ENCODE results near the gene LYPD6B.

Gene LYPD6B

DNA sequence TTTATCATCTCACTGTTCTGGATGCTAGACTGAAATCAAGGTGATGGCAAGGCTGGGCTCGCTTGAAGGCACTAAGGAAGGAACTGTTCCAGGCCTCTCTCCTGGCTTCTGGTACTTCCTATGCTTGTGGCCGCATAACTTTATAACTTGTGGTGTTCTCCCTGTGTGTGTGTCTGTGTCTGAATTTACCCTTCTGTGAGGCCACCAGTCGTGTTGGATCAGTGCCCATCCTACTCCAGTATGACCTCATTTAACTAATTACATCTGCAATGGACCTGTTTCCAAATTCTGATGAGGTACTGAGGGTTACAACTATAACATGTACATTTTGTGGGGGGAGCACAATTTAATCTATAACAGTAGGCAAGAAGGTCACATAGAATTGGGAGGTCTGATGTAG is 41.6 kb downstream of the LYPD6B start:
- DNase-seq = no peak

DNA sequence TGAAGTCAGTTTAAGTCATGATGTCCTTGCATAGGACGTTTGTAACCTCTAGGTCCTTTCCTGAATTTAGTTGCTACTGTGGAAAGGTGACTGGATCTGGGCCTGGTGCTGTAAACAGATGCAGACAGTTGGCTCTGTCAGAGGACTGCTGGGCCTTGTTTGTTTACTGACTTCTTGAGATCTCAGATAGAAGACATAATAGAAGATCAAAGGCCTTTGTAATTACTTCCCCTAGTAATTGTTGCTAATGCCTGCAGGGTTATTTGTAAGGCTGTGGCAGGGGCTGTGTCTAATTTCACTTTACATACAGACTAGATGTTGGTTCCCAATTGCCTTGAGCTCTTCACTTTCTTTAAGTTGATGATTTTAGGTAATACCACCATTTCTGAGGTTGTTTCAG is 42.5 kb downstream of the LYPD6B start:
- DNase-seq = peak; percentile 18 to 64

DNA sequence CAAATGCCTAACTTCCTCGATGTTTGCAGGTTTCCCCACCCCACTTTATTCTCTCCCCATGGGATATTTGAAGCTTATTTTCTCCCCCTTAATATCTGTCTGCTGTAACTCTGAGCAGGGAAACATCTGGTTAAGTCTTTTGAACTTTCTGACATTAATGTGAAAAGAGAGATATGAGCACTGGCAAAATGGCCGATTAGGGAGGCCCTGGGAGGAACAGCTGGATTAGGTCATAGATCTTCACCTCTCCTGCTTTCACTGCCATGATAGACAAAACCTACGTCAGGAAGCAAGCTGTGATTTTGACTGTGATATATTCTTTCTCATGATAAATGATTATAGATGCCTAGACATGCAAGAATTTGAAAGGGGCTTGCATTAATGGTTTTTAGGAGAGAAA is 43.6 kb downstream of the LYPD6B start:
- DNase-seq = no peak

DNA sequence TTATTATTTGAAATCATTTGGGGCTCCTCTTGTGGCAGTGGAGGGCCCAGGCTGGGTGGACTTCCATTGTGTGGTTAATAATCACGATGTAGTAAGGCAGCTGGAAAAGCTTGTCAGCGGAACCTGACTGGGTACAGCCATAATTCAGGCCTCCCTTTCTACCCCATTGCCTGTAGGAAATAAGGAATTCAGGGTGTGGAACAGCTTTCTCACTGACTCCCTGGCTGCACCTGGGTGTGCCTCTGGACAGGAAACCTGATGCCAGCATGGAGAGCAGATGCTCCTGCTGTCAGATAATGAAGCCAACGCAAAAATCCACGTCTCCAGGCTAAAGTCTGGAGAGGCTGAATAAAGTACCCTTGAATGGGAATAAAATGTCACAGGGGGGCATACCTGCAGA is 44.2 kb downstream of the LYPD6B start:
- peak; percentile 16 to 61 for DNase-seq

DNA sequence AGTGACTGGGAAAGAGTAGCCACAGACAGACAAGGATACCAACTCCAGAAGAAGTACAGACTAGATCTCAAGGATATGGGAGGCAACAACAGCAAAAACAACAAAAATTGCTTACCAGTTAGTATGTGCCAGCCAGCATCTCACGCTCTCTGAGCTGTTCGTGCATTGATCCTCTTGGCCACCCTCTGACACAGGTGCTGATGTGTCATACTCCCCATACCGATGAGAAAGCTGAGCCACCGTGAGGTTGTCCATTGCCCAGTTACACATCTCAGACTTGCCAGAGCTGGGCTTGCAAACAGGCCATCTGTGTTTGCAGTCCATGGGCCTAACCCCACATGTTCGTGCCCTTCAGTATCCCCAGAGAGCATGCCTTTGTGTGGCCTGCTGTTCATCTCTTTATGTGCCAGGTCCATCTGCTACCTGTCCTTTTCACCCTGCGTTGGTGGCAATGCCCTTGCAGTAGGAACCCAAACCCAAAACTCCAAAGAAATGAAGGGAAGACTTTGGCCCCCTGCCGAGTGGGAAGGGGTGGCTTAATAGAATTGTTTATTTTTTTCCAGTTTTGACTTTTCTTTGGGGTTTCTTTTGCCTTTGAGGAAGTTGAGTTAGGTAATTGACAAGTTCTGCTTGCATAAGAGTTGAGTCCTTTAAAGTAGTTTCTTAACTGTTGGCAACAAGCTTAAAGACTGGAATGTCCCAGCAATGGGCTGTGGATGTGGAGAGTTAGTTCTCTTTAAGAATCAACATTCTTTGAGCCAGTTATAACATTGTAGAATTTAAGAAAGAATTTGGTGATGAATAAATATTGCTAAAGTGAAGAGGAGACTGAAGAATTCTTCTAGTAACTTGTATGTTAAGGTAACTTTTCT is 46.7 kb downstream of the LYPD6B start:
- no peak for DNase-seq

DNA sequence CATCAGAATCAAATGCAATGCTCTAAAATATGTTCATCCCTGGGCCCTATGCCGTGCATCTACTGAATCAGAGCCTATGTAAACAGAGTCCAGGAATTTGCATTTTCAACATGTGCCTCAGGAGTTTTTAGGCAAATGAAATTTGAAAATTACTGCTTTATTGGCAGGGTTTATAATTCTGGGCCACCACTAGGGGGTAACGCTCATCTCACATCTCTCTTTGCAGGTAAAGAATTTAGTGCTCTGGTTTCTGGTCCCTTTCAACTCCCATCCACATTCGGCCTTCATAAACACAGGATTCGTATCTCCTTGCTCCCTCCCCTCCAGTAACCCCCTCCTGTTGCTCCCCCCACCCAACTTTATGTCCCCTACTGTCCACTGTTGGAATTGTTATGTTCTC is 49.3 kb downstream of the LYPD6B start:
- peak in 1 of 2 experiments; percentile 22 for DNase-seq

DNA sequence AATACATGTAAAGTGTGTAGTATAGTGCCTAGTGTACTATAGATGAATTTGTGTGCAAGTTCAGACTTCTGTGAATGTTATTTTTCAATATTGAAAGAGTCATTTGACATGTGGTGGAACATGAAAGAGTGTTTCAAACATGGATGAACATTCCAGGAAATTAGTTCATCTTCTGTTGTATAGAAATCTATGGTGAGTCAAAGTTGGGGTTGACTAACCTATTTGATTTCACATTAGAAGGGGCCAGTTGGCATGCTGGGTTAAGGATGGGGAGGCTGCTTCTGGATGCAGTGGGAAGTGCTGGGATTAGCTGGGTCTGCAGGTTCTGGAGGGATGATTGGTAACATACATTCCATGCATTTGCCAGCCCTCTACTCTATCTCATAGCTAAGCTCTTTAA is 50.6 kb downstream of the LYPD6B start:
- no peak for DNase-seq

DNA sequence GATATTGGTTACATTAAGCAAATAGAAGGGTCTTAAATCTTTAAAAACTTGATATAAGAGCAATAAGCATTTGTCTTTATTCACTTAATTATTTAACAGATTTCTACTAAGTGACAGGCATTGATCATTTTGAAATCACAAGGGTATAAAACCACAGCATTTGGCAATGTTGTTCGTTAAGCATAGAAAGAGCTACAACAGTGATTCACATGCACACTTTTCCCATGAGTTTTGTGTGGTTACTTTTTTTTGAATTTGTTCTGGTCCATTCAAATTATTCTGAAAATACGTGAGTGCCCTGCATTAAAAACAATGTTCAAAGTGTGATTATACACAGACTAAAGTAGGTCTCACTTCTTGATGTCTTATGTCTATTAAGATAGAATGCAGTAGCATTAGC is 52.2 kb downstream of the LYPD6B start:
- DNase-seq = no peak

DNA sequence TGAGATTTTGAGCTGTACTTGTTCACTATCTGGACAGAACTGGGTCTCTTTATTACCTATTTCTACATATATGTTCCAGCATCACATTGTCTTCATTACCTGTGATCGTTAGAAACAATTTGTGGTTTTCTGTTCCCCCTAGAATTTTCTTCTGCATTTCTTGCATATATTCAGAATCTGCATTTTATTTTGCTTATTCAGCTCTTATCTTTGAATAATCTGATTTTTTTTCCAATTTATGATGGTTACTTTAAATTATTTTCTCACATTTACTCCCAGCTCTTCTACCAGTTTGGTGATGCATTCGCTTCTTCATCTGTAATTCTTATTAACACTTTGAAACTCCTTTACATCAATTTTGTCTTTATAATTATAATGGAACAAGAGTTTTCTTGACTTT is 55.1 kb downstream of the LYPD6B start:
- no peak for DNase-seq

DNA sequence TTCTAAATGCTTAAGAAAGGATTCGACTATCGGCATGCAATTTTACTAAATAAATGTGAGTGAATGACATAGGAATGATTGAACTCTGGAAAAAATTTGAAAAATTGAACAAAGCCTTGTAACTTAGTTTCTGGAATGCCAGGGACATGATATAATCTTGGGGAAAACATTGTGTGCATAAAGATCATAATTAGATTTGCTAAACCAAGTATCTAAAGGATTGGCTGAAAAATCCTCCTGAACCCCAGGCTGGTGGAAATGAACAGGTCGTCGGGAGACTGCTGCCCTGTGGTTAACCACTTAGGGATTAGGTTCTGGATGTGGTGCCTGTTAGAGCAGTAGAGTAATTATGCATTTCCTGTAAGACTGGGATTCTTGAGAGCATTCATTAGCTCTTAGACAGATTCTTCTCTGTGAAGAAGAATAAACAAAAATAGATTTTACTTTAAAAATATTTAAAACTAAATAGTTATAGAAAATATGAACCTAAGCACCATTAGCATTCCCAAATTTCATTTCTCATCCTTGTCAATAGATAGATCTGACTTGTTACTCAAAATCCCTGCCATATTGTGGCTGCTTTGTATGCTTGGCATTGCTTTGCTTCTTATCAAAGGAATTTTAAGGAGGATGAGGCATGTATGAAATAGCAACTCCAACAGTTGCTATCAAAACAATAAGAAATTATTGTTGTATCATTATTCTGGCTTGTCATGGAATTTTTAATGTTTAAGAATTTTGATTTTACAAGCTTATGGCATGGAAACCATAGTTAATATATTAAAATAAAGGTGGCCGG is 55.9 kb downstream of the LYPD6B start:
- no peak for DNase-seq

DNA sequence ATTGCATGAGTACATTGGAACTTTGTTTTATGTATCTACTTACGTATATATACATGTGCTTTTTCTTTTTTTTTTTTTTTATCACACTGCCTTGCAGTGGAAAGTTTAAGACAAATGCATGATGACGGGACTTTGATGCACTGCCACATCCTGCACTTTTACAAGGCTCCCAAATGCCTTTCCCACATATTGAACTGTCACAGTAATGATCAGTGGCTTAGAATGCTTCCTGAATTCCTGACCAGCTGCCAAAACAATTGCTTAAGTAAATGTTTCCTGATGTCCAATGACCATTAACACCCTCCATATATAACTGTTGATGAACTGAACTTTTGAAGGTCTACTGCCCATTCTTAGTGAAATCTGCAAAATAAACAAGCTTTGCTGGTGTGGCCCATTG is 60.2 kb downstream of the LYPD6B start:
- no peak for DNase-seq

DNA sequence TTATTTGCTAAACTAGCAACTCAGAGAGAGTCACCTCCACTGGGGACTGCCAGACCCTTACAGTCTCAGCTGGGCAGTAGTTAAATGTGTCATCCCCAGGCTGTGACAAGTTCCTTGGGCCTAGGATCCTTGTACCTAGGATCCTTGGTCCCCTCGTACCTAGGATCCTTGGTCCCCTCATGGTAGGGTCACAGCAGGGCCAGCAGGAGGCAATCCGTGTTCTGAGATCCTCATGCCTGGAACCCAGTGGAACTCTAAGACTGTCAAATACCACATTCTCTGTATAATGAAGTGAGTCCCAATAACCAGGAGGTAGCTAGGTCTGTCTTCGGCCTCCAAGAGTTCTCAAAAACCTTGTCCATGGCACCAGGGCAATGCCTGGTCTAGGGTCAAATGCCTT is 60.8 kb downstream of the LYPD6B start:
- no peak for DNase-seq

DNA sequence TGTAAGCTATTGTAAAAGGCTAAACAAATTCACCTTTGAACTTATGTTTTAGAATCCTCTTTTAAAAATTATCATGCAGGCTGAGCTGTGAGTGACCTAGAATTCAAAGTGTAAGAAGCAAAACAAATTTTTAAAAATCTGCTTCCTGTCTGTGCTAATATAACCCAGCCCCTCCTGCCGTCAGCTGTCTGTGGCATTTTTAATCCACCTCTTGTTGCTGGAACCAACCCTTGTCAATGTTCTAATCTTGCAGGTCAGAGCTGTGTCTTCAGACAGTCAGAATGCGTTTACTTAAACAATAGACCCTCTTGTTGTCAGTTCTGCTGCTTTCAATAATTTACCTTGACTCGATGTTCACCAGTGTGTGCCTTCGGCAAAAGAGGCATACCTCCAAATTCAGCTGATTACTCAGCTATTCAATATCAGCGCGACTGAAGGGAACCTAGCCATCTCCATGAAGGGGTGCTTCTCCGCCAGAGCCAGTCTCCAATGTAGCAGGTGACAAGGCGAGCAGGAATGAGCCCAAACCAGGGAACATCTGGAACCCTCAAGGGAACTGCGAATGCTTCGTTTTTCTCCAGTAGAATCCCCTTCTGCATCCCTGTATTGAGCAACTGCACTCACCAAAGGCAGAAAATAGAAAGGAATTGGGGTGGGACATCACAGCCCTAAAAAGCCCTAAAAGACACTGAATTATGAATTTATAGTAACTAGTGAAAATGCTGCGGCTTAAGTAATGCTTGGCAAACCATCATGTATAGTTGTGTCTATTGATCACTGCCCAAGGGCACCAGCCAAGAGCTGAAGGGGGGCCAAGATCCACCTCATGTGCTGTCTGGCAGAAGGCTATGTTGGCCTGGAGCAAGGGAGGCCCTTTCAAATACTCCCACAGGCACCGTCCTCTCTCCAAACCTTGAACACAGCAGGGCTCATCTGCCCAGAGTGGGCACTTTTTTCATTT is 62.5 kb downstream of the LYPD6B start:
- no peak for DNase-seq

DNA sequence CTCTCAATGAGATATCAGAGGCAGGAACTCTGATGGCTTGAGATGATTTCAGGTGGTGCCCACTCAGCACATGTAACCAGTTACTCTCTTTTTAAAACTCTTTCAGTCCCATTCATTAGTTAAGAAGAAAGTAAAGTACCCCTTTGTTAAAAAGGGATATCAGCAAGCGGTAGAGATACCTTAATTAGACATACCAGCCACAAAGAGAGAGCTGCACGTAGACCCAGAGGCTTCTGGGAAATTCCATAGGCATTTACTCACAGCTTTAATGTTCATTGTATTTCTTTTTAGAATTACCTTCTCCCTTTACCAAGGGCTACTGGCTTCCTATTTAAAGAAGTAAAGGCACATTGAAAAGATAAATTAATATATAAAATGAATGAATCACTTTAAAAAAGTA is 63.3 kb downstream of the LYPD6B start:
- DNase-seq = no peak

DNA sequence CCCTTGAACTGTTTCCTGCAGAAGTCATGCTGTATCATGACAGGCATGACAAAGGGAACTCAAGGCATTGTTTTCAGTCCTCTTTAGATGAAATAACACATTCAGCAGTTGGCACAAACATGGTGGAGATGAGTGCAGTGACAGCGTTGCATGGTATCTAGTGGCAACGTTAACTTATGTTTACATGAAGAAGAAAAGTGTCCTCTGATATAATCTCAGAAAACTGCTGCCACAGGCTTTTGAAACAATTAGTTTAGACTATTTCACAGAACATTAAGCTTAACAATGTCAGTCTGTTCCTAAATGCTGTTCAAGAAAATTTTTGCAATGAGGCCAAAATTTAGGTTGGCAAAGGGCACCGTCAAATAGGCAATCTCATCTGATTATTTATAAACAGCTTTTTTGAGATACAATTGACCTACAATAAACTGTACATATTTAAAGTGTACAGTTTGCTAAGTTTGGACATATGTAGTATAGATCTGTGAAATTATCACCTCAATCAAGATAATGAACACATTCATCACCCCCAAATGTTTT is 64.7 kb downstream of the LYPD6B start:
- DNase-seq = no peak

DNA sequence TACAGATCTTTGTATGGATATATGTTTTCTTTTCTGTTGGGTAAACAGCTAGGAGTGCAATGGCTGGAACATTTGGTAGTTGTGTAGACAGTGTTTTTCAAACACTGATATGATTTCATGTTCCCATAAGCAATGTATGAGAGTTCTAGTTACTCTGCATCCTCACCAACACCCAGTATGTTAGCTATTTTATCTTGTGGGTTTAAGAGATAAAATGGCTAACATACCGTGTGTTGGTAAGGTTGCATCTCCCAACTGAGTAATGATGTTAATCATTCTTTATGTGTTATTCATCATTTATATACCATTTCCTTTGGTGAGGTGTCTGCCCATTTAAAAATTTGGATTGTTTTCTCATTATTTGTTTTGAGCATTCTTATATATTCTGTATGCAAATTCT is 65.7 kb downstream of the LYPD6B start:
- no peak for DNase-seq

DNA sequence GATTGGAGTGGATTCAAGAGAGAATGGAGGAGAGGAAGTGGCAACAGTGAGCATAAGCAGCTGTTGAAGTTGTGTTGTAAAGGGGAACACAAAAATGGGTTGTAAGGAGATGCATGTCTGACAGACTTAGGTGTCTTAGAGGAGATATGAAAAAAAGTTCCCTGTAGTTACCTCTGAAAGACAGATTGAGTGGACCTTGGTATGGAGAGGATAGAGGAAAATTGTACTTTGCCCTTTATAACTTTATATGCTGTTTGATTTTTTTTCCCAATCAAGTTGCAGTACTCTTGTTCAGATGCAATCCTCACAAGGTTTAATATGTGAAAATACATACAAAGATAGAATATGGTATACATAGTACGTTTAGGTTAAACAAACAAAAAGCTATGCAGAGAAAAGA is 73.6 kb downstream of the LYPD6B start:
- no peak for DNase-seq

DNA sequence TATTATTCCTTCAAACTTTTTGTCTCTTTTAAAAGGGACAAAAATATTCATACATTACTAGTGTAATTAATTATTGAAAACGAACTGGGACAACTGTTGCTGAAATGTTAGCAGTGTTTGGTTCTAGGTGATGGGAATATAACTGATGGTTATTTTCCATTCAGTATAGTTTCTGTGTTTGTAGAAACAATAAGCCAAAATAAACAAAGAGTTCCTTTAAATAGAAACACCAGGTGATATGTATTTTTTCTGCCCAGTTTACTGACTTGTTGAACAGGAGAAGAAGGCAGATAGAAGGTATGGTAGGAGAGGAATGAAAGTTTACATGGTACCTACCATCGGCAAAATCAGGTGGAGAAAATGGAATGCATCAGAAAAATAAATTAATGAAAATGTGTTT is 74.2 kb downstream of the LYPD6B start:
- DNase-seq = peak in 1 of 2 experiments; percentile 14

DNA sequence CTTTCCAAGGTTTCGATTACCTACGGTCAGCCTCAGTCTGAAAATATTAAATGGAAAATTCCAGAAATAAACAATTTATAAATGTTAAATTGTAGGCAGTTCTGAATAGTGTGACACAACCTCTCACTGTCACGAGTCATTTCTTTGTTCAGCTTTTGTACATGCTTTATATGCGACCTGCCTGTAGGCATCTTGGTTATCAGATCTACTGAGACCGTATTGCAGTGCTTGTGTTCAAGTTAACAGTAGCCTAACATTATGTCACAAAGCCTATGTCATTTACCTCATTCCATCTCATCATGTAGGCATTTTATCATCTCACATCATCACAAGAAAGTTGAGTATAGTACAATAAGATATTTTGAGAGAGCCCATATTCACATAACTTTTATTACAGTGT is 77.3 kb downstream of the LYPD6B start:
- no peak for DNase-seq

DNA sequence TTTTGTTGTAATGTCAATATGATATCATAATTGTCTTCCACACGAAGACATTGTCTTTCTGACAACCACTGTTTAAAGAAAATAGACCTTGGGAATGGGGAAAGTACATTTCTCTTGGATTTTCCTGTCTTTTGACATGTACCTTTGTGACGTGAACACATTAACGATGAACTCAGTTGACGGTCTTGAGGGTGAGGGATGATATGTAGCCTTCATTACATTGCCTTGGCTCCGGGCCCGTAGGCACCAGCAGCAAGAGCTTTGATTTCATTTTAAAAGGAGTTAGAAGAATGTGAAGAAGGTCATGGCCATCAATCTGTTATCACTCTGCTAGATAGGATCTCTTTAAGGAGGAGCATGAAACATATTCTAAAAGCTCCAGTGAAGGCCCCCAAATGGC is 80.9 kb downstream of the LYPD6B start:
- peak in 1 of 2 experiments; percentile 29 for DNase-seq

DNA sequence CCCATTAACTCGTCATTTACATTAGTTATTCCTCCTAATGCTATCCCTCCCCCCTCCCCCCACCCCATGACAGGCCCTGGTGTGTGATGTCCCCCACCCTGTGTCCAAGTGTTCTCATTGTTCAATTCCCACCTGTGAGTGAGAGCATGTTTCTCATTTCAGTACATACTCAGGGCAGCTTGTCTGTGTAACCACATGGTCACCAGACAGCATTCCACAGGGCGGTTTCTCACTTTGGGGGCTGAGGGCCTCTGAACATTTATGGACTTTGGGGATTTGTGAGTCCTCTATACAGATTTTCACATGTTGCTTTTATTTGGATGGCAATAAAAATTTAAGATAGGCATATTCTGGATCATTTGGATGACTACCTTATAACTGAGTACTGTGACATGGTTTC is 84.0 kb downstream of the LYPD6B start:
- DNase-seq = no peak

DNA sequence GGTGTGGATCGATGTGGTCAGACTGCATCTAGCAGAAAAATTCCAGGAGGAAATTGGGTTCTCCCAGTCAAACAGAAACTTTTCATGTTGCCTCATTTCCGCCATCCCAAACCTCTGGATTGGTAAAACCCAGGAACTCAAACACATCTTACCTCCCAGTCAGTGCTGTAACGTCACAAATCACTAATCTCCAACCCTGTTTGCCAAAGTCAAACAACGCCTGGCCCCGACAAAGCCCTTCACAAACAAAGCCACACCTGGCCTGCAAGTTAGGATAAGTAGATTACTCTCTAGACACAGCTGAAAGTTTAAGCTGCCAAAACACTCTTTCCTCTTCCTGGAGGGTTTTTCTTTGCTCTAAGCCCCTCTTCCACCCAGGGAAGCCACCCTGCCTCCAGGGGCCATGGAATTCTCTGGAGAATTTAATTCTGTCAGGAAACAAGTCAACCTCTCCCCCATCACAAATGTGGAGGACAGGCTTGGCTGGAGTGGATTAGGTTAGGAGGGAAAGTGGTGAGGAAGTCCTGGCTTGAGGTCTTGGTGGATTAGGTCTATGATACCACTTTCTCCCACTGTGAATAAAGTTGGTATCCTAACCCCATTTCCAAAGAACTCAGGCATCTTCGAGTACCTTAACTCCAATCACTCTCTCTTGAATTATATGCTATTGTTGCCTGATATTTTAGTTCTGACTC is 86.7 kb downstream of the LYPD6B start:
- DNase-seq = peak; percentile 50 to 73

Measured in NCI-H2081 (cell line).